ENCODE results near the gene PLEKHM1.
"Not testable (repeated sequence)": the region's sequence is repeated elsewhere in the genome, so short reads cannot be mapped to it uniquely, and the experiment has no call there.

The PLEKHM1 gene

GRCh38 chr17:45483177-45483576 is 7.3 kb downstream of the PLEKHM1 start:
- H3K4me3 Mint-ChIP-seq, H3K27ac Mint-ChIP-seq: not testable (repeated sequence)
- peaks cover 13% of the 10 kb centered on the region for H3K36me3 Mint-ChIP-seq (ENCODE audit: low read depth)

GRCh38 chr17:45482317-45482716 is 8.2 kb downstream of the PLEKHM1 start:
- peaks cover 15% of the 10 kb centered on the region for H3K36me3 Mint-ChIP-seq (ENCODE audit: low read depth)
- not testable (repeated sequence) for H3K4me3 Mint-ChIP-seq, H3K27me3 Mint-ChIP-seq, DNase-seq, H3K27ac Mint-ChIP-seq, H3K9me3 Mint-ChIP-seq
- H3K4me1 Mint-ChIP-seq (ENCODE audit: low read depth) = peaks cover 12% of the 10 kb centered on the region

More at GRCh38 chr17:45483177-45483576, 7.3 kb downstream of the PLEKHM1 start:
- not testable (repeated sequence) for H3K27me3 Mint-ChIP-seq, DNase-seq, H3K9me3 Mint-ChIP-seq
- peaks cover 20% of the 10 kb centered on the region for H3K4me1 Mint-ChIP-seq (ENCODE audit: low read depth)

GRCh38 chr17:45475436-45475835 is 15.1 kb downstream of the PLEKHM1 start:
- not testable (repeated sequence) for H3K27ac Mint-ChIP-seq; DNase-seq; H3K4me3 Mint-ChIP-seq; H3K4me1 Mint-ChIP-seq (ENCODE audit: low read depth); H3K9me3 Mint-ChIP-seq; H3K27me3 Mint-ChIP-seq
- H3K36me3 Mint-ChIP-seq (ENCODE audit: low read depth) = peaks cover 50% of the 10 kb centered on the region

GRCh38 chr17:45472249-45472648 is 18.3 kb downstream of the PLEKHM1 start:
- H3K9me3 Mint-ChIP-seq; H3K27me3 Mint-ChIP-seq; DNase-seq; H3K4me1 Mint-ChIP-seq (ENCODE audit: low read depth); H3K4me3 Mint-ChIP-seq; H3K27ac Mint-ChIP-seq: not testable (repeated sequence)
- H3K36me3 Mint-ChIP-seq (ENCODE audit: low read depth) = peaks cover 46% of the 10 kb centered on the region

- not testable (repeated sequence) for H3K4me3 Mint-ChIP-seq; H3K27ac Mint-ChIP-seq; H3K27me3 Mint-ChIP-seq; DNase-seq; H3K9me3 Mint-ChIP-seq; H3K4me1 Mint-ChIP-seq (ENCODE audit: low read depth)
- peaks cover 34% of the 10 kb centered on the region for H3K36me3 Mint-ChIP-seq (ENCODE audit: low read depth)
Observed at GRCh38 chr17:45469204-45469563, 21.3 kb downstream of the PLEKHM1 start.

- not testable (repeated sequence) for H3K27me3 Mint-ChIP-seq; H3K27ac Mint-ChIP-seq; H3K9me3 Mint-ChIP-seq; DNase-seq; H3K4me1 Mint-ChIP-seq (ENCODE audit: low read depth); H3K4me3 Mint-ChIP-seq
- peaks cover 33% of the 10 kb centered on the region for H3K36me3 Mint-ChIP-seq (ENCODE audit: low read depth)
Observed at GRCh38 chr17:45468293-45469203, 22.0 kb downstream of the PLEKHM1 start.

- Mint-ChIP-seq H3K4me1 (ENCODE audit: low read depth) (peaks cover 15% of the 10 kb centered on the region), H3K36me3 (ENCODE audit: low read depth) (peaks cover 25% of the 10 kb centered on the region), H3K27ac (peak overlapping the region; percentile 80)
- not testable (repeated sequence) for H3K4me3 Mint-ChIP-seq, H3K27me3 Mint-ChIP-seq, DNase-seq, H3K9me3 Mint-ChIP-seq
Observed at GRCh38 chr17:45461524-45462327, 28.8 kb downstream of the PLEKHM1 start.

- not testable (repeated sequence) for H3K9me3 Mint-ChIP-seq, H3K27me3 Mint-ChIP-seq, DNase-seq, H3K27ac Mint-ChIP-seq, H3K4me3 Mint-ChIP-seq
- Mint-ChIP-seq H3K36me3 (ENCODE audit: low read depth) (peaks cover 32% of the 10 kb centered on the region), H3K4me1 (ENCODE audit: low read depth) (peaks cover 15% of the 10 kb centered on the region)
Observed at GRCh38 chr17:45460422-45460821, 30.1 kb downstream of the PLEKHM1 start.

GRCh38 chr17:45454341-45454740 is 36.2 kb downstream of the PLEKHM1 start:
- H3K9me3 Mint-ChIP-seq; H3K27me3 Mint-ChIP-seq; DNase-seq; H3K4me1 Mint-ChIP-seq (ENCODE audit: low read depth); H3K27ac Mint-ChIP-seq; H3K4me3 Mint-ChIP-seq: not testable (repeated sequence)
- peaks cover 42% of the 10 kb centered on the region for H3K36me3 Mint-ChIP-seq (ENCODE audit: low read depth)

GRCh38 chr17:45453731-45454130 is 36.8 kb downstream of the PLEKHM1 start:
- not testable (repeated sequence) for H3K4me1 Mint-ChIP-seq (ENCODE audit: low read depth); H3K4me3 Mint-ChIP-seq; DNase-seq; H3K27ac Mint-ChIP-seq; H3K27me3 Mint-ChIP-seq; H3K9me3 Mint-ChIP-seq
- H3K36me3 Mint-ChIP-seq (ENCODE audit: low read depth) = peaks cover 40% of the 10 kb centered on the region

GRCh38 chr17:45453225-45453534 is 37.3 kb downstream of the PLEKHM1 start:
- not testable (repeated sequence) for H3K27me3 Mint-ChIP-seq; H3K9me3 Mint-ChIP-seq; H3K4me1 Mint-ChIP-seq (ENCODE audit: low read depth); H3K4me3 Mint-ChIP-seq; DNase-seq; H3K27ac Mint-ChIP-seq
- peaks cover 43% of the 10 kb centered on the region for H3K36me3 Mint-ChIP-seq (ENCODE audit: low read depth)

- peaks cover 46% of the 10 kb centered on the region for H3K36me3 Mint-ChIP-seq (ENCODE audit: low read depth)
- not testable (repeated sequence) for H3K4me3 Mint-ChIP-seq; DNase-seq; H3K9me3 Mint-ChIP-seq; H3K4me1 Mint-ChIP-seq (ENCODE audit: low read depth); H3K27me3 Mint-ChIP-seq; H3K27ac Mint-ChIP-seq
Observed at GRCh38 chr17:45452329-45453224, 37.9 kb downstream of the PLEKHM1 start.

- not testable (repeated sequence) for H3K4me3 Mint-ChIP-seq; H3K27me3 Mint-ChIP-seq; H3K9me3 Mint-ChIP-seq; H3K4me1 Mint-ChIP-seq (ENCODE audit: low read depth); H3K27ac Mint-ChIP-seq; DNase-seq
- peaks cover 46% of the 10 kb centered on the region for H3K36me3 Mint-ChIP-seq (ENCODE audit: low read depth)
Observed at GRCh38 chr17:45451660-45452059, 38.9 kb downstream of the PLEKHM1 start.

- no peak overlapping the region for H3K4me3 Mint-ChIP-seq
- peaks cover 5% of the 10 kb centered on the region for H3K4me1 Mint-ChIP-seq (ENCODE audit: low read depth)
- H3K9me3 Mint-ChIP-seq = no peaks in the 10 kb centered on the region
- H3K36me3 Mint-ChIP-seq (ENCODE audit: low read depth) = peaks cover 44% of the 10 kb centered on the region
- H3K27ac Mint-ChIP-seq = no peak overlapping the region
- no peaks in the 10 kb centered on the region for H3K27me3 Mint-ChIP-seq
- DNase-seq = no peak
Observed at GRCh38 chr17:45451131-45451530, 39.4 kb downstream of the PLEKHM1 start.

All from activated T-cell treated with anti-CD3 and anti-CD28 coated beads, Interleukin-2, amount 50 U/mL, for 24 hours (primary cell).